ENCODE results near the gene GDF11.
A peak's percentile ranks its signal among the peaks of the same experiment; 100 is the strongest.

The GDF11 gene

GRCh38 chr12:55718015-55718414 is 24.9 kb upstream of the GDF11 start:
- TF ChIP-seq CTCF (IDR thresholded peaks at IDR 0.05) = no peak

GRCh38 chr12:55718624-55719275 is 24.2 kb upstream of the GDF11 start:
- no peak overlapping the region for H3K9ac ChIP-seq
- H3K36me3 ChIP-seq (ENCODE audit: control insufficient read depth, insufficient read depth, low read length) = no peaks in the 10 kb centered on the region
- no peak overlapping the region for H2AFZ ChIP-seq
- no peaks in the 10 kb centered on the region for H3K27me3 ChIP-seq (ENCODE audit: control insufficient read depth, insufficient read depth, low read length)
- no peak overlapping the region for H3K4me2 ChIP-seq (ENCODE audit: low read length)
- H3K9me3 ChIP-seq (ENCODE audit: control insufficient read depth, low read length) = no peaks in the 10 kb centered on the region
- no peaks in the 10 kb centered on the region for H3K79me2 ChIP-seq
- peaks cover 7% of the 10 kb centered on the region for H3K4me1 ChIP-seq
- H3K27ac ChIP-seq = peak overlapping the region; percentile 48
- no peak for TF ChIP-seq CTCF (IDR thresholded peaks at IDR 0.05)
- H3K4me3 ChIP-seq (ENCODE audit: low read depth, low read length) = no peak overlapping the region

More at GRCh38 chr12:55718015-55718414, 24.9 kb upstream of the GDF11 start:
- Histone ChIP-seq H3K27ac (peak overlapping the region; percentile 26), H3K4me1 (peaks cover 7% of the 10 kb centered on the region), H3K4me3 (ENCODE audit: low read depth, low read length) (no peak overlapping the region), H2AFZ (no peak overlapping the region), H3K9ac (no peak overlapping the region), H3K79me2 (no peaks in the 10 kb centered on the region), H3K9me3 (ENCODE audit: control insufficient read depth, low read length) (no peaks in the 10 kb centered on the region), H3K4me2 (ENCODE audit: low read length) (no peak overlapping the region), H3K27me3 (ENCODE audit: control insufficient read depth, insufficient read depth, low read length) (no peaks in the 10 kb centered on the region), H3K36me3 (ENCODE audit: control insufficient read depth, insufficient read depth, low read length) (no peaks in the 10 kb centered on the region)

- no peak overlapping the region for H2AFZ ChIP-seq
- H3K27me3 ChIP-seq (ENCODE audit: control insufficient read depth, insufficient read depth, low read length) = no peaks in the 10 kb centered on the region
- no peak overlapping the region for H3K4me2 ChIP-seq (ENCODE audit: low read length)
- H3K79me2 ChIP-seq = no peaks in the 10 kb centered on the region
- H3K4me1 ChIP-seq = peaks cover 7% of the 10 kb centered on the region
- no peak overlapping the region for H3K4me3 ChIP-seq (ENCODE audit: low read depth, low read length)
- H3K9ac ChIP-seq = no peak overlapping the region
- TF ChIP-seq CTCF (IDR thresholded peaks at IDR 0.05) = no peak
- H3K9me3 ChIP-seq (ENCODE audit: control insufficient read depth, low read length) = no peaks in the 10 kb centered on the region
- no peaks in the 10 kb centered on the region for H3K36me3 ChIP-seq (ENCODE audit: control insufficient read depth, insufficient read depth, low read length)
- H3K27ac ChIP-seq = peak overlapping the region; percentile 48
These were observed 23.6 kb upstream of the GDF11 start for GRCh38 chr12:55719371-55719770.

GRCh38 chr12:55720071-55720564 is 22.8 kb upstream of the GDF11 start, which contains the start of gene RDH5:
RDH5 (plus strand) TSS chr12:55720393; CDS start chr12:55721185, 792 bp downstream.
- Histone ChIP-seq H3K27ac (peak within 1 kb of the TSS; percentile 48), H3K9ac (no peak within 1 kb of the TSS)

More at GRCh38 chr12:55720071-55720564, 22.8 kb upstream of the GDF11 start, which contains the start of gene RDH5:
- no peak within 1 kb of the TSS for H2AFZ ChIP-seq
- H3K36me3 ChIP-seq (ENCODE audit: control insufficient read depth, insufficient read depth, low read length) = no peaks in the 10 kb centered on the region
- no peak within 1 kb of the TSS for H3K4me3 ChIP-seq (ENCODE audit: low read depth, low read length)
- no peaks in the 10 kb centered on the region for H3K9me3 ChIP-seq (ENCODE audit: control insufficient read depth, low read length)
- H3K4me2 ChIP-seq (ENCODE audit: low read length) = no peak within 1 kb of the TSS
- peaks cover 7% of the 10 kb centered on the region for H3K4me1 ChIP-seq
- TF ChIP-seq CTCF (IDR thresholded peaks at IDR 0.05) = no peak
- no peaks in the 10 kb centered on the region for H3K27me3 ChIP-seq (ENCODE audit: control insufficient read depth, insufficient read depth, low read length)
- H3K79me2 ChIP-seq = no peaks in the 10 kb centered on the region
